ENCODE results near the gene CCDC69. TPM values are rescaled to one million over a fixed set of nuclear protein-coding genes. Genes with fewer than 3 reads are reported as not detected.
"Not testable (repeated sequence)": the region's sequence is repeated elsewhere in the genome, so short reads cannot be mapped to it uniquely, and the experiment has no call there.

CCDC69 gene
- total RNA-seq, 2 donors from 2014 or later = 39.1 to 75.3 TPM

GRCh38 chr5:151180291-151180690 lies 43.6 kb downstream of the CCDC69 start:
- DNase-seq (ENCODE audit: low spot score) = no peak
- TF ChIP-seq, protein P1, sequence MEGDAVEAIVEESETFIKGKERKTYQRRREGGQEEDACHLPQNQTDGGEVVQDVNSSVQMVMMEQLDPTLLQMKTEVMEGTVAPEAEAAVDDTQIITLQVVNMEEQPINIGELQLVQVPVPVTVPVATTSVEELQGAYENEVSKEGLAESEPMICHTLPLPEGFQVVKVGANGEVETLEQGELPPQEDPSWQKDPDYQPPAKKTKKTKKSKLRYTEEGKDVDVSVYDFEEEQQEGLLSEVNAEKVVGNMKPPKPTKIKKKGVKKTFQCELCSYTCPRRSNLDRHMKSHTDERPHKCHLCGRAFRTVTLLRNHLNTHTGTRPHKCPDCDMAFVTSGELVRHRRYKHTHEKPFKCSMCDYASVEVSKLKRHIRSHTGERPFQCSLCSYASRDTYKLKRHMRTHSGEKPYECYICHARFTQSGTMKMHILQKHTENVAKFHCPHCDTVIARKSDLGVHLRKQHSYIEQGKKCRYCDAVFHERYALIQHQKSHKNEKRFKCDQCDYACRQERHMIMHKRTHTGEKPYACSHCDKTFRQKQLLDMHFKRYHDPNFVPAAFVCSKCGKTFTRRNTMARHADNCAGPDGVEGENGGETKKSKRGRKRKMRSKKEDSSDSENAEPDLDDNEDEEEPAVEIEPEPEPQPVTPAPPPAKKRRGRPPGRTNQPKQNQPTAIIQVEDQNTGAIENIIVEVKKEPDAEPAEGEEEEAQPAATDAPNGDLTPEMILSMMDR (IDR thresholded peaks at IDR 0.05) = no peak

GRCh38 chr5:151179489-151179840 lies 44.4 kb downstream of the CCDC69 start:
- Histone ChIP-seq H3K27ac (no peak overlapping the region), H3K4me1 (ENCODE audit: control insufficient read depth in 1 of 2, low read depth in 2 of 2) (no peaks in the 10 kb centered on the region), H3K36me3 (peaks cover 10% of the 10 kb centered on the region), H3K27me3 (replicated peaks; ENCODE audit: insufficient read depth) (no peaks in the 10 kb centered on the region), H3K4me3 (no peak overlapping the region), H3K9me3 (no peaks in the 10 kb centered on the region)
- ATAC-seq (ENCODE audit: insufficient number of reproducible peaks, low FRiP score, low read depth) (no peak), DNase-seq (ENCODE audit: low spot score) (no peak)
- TF ChIP-seq, protein P1 (IDR thresholded peaks at IDR 0.05) = no peak

More at GRCh38 chr5:151180291-151180690, 43.6 kb downstream of the CCDC69 start:
- Histone ChIP-seq H3K27ac (no peak overlapping the region), H3K27me3 (replicated peaks; ENCODE audit: insufficient read depth) (no peaks in the 10 kb centered on the region), H3K4me1 (ENCODE audit: control insufficient read depth in 1 of 2, low read depth in 2 of 2) (no peaks in the 10 kb centered on the region), H3K9me3 (no peaks in the 10 kb centered on the region), H3K4me3 (no peak overlapping the region), H3K36me3 (peaks cover 12% of the 10 kb centered on the region)
- no peak for ATAC-seq (ENCODE audit: insufficient number of reproducible peaks, low FRiP score, low read depth)

DNA sequence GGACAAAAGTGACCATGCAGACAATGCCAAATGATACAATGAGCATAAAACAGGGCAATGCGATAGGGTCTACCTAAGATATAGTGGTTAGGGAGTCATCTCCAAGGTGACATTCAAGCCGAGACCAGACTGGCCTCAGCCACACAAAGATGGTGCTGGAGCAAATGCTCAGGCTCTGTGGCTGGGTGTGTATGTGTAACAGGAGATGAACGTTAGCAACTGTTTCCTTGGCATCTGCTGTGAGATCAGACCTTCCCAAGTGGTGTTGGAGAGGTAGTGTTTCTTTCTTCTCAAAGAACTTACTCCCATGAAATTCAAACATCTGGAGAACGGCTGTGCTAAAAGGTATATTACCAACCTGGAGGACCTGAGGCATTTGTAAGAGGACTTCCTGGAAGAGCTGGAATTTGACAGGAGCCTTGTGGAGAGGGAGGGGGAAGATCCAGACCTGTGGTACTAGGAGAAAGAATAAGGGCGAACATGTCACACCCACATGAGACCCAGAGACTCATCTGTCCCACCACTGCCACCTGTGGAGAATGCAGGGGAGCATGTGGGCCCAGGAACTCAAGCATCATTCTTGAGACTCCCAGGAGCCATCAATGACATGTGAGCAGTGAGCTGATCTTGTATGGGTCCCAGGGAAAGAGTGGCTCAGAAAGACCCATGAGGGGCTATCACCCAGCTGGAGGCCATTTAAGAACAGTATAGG lies 45.0 kb downstream of the CCDC69 start:
- Histone ChIP-seq H3K9me3 (no peaks in the 10 kb centered on the region), H3K4me3 (no peak overlapping the region), H3K36me3 (peaks cover 10% of the 10 kb centered on the region), H3K27me3 (replicated peaks; ENCODE audit: insufficient read depth) (no peaks in the 10 kb centered on the region), H3K4me1 (ENCODE audit: control insufficient read depth in 1 of 2, low read depth in 2 of 2) (no peaks in the 10 kb centered on the region), H3K27ac (no peak overlapping the region)
- TF ChIP-seq, protein P1 (IDR thresholded peaks at IDR 0.05) = no peak
- ATAC-seq (ENCODE audit: insufficient number of reproducible peaks, low FRiP score, low read depth) (no peak), DNase-seq (ENCODE audit: low spot score) (no peak)

DNA sequence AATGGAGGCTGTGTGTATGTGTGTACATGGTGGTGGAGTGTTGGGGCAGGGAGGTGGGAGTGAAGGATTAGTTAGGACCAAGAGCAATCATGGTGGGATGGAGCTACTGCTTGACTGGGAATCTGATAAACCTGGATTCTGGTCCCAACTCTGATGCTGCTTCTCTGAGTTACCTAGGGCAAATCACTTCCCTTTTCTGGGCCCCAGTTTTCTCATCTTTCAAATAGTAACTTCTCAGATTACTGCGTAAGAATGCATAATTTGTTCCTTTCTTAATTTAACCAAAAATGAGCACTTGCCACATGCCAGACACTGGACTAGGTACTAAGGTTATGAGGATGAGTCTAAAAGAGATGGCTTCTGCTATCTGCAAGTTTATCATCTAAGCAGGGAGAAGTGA lies 45.5 kb downstream of the CCDC69 start:
- Histone ChIP-seq H3K4me3 (no peak overlapping the region), H3K27ac (no peak overlapping the region), H3K9me3 (no peaks in the 10 kb centered on the region), H3K4me1 (ENCODE audit: control insufficient read depth in 1 of 2, low read depth in 2 of 2) (no peaks in the 10 kb centered on the region), H3K36me3 (peaks cover 10% of the 10 kb centered on the region), H3K27me3 (replicated peaks; ENCODE audit: insufficient read depth) (no peaks in the 10 kb centered on the region)
- TF ChIP-seq, protein P1 (IDR thresholded peaks at IDR 0.05) = no peak
- ATAC-seq (ENCODE audit: insufficient number of reproducible peaks, low FRiP score, low read depth) = no peak
- no peak for DNase-seq (ENCODE audit: low spot score)

- H3K4me3 ChIP-seq; DNase-seq (ENCODE audit: low spot score); H3K27me3 ChIP-seq (replicated peaks; ENCODE audit: insufficient read depth); H3K4me1 ChIP-seq (ENCODE audit: control insufficient read depth in 1 of 2, low read depth in 2 of 2); H3K36me3 ChIP-seq; ATAC-seq (ENCODE audit: insufficient number of reproducible peaks, low FRiP score, low read depth); H3K27ac ChIP-seq; H3K9me3 ChIP-seq: not testable (repeated sequence)
These were observed 47.6 kb downstream of the CCDC69 start for GRCh38 chr5:151176268-151176667.

GRCh38 chr5:151174612-151175101 lies 49.2 kb downstream of the CCDC69 start:
- peak overlapping the region; percentile 51 for H3K4me3 ChIP-seq
- ATAC-seq (ENCODE audit: insufficient number of reproducible peaks, low FRiP score, low read depth) (no peak), DNase-seq (ENCODE audit: low spot score) (no peak)
- H3K27me3 ChIP-seq (replicated peaks; ENCODE audit: insufficient read depth) = no peaks in the 10 kb centered on the region
- H3K36me3 ChIP-seq = peaks cover 3% of the 10 kb centered on the region
- no peak overlapping the region for H3K27ac ChIP-seq
- no peaks in the 10 kb centered on the region for H3K9me3 ChIP-seq
- no peaks in the 10 kb centered on the region for H3K4me1 ChIP-seq (ENCODE audit: control insufficient read depth in 1 of 2, low read depth in 2 of 2)
- TF ChIP-seq, protein P1 (IDR thresholded peaks at IDR 0.05) = no peak
